A549 treated with dexamethasone at 1 μM for 4 hours (cell line): ENCODE measurements around the gene ZC4H2. TPM values are rescaled to one million over a fixed set of nuclear protein-coding genes. Genes with fewer than 3 reads are reported as not detected.

ENCODE experiments used
- total RNA-seq: library from RNA; stranded (reverse); fragments of 200-300 nt; extraction: Qiagen RNA extraction; gene quantifications from 5 replicates; pipeline ENCODE4 v1.2.3, GENCODE V29; 2022

ZC4H2 gene
- total RNA-seq = 1.5 to 2.1 TPM (median 1.7 TPM) in 5 replicates

GRCh38 chrX:64975989-64976672, at the start of gene ZC4H2:
Gene ZC4H2, minus strand, starts transcription at chrX:64976450. Its CDS starts 73 bp downstream, at chrX:64976377.

Other genes starting within 250 kb of the ZC4H2 start
- gene ZC3H12B, start 58.4 kb upstream of the ZC4H2 start, total RNA-seq = 0.01 TPM in 1 of 5 replicates, not detected in the others